ENCODE results near the gene GTF3C6.
"Not testable (repeated sequence)": the region's sequence is repeated elsewhere in the genome, so short reads cannot be mapped to it uniquely, and the experiment has no call there.

GTF3C6 gene

DNA sequence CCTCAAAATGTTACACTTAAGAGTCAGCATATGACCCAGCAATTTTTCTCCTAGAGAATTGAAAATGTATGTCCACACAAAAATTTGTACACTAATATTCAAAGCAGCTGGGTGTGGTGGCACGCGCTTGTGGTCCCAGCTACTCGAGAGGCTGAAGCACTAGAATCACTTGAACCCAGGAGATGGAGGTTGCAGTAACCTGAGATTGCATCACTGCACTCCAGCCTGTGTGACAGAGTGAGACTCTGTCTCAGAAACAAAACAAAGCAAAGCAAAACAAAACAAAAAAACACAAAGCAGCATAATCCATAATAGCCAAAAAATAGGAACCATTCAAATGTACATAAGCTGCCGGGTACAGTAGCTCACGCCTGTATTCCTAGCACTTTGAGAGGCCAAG lies 21.7 kb downstream of the GTF3C6 start:
- DNase-seq, result no peak

DNA sequence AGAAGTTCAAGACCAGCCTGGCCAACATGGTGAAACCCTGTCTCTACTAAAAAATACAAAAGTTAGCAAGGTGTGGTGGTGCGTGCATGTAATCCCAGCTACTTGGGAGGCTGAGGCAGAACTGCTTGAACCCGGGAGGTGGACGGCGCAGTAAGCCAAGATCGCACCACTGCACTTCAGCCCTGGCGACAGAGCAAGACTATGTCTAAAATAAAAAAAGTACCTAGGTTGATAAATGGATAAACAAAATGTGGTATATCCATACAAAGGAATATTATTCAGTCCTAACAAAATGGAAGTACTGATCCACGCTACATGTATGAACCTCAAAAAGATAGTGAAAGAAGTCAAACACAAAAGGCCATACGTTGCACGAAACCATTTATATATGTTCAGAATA lies 22.1 kb downstream of the GTF3C6 start:
- DNase-seq, result no peak

DNA sequence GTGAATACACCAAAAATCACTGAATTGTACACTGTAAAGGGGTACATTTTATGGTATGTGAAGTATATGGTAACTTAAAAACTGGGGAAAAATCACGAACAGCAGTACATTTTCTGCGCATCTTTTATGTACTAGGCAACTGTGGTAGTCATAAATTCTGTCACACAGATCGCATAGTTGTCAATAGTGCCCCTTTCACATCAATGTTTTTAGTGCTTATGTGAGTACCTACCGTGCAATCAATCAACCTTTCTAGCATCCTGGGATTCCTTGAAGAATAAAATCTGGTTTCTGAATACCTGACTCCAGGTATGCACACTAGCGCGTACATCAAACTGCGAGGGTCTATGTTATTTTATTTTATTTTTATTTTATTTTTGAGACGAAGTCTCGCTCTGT lies 22.7 kb downstream of the GTF3C6 start:
- DNase-seq, result no peak

DNA sequence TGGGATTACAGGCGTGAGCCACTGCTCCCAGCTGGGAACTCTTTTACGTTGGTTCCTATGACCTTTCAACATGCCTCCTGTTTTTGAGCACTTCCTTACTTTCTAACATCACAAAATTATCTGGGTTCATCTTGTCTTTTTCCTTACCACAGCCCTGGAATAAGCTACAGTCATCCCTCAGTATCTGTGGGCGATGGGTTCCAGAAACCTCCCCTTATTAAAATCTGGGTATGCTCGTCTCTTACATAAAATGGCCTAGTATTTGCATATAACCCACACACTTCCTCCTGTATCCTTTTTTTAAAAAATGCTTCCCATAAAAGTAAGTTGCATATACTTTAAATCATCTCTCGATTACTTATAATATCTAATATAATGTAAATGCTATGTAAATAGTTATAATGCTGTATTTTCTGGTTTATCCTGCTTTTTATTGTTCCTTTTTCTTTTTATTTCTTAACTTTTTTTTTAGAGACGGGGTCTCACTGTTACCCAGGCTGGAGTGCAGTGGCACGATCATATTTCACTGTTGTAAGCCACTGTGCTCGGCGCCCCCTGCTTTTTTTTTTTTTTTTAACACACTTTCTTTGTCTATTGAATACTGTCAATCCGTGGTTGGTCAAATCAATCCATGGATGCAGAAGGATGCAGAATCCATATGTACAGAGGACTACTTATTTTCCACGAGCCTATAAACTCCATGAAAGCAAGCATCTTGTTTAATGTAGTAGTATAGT lies 32.5 kb downstream of the GTF3C6 start:
- no peak for DNase-seq

DNA sequence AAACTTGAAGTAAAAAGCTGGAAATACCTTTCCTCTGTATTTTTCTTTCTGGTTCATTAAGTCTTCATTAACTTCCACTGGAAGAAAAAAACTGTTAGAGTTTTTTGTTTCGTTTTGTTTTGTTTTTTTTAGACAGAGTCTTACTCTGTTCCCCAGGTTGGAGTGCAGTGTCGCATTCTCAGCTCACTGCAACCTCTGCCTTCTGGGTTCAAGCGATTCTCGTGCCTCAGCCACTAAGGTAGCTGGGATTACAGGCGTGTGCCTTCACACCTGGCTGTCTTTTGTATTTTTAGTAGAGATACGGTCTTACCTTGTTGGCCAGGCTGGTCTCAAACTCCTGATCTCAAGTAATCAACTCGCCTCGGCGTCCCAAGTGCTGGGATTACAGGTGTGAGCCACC lies 38.2 kb downstream of the GTF3C6 start:
- no peak for DNase-seq

DNA sequence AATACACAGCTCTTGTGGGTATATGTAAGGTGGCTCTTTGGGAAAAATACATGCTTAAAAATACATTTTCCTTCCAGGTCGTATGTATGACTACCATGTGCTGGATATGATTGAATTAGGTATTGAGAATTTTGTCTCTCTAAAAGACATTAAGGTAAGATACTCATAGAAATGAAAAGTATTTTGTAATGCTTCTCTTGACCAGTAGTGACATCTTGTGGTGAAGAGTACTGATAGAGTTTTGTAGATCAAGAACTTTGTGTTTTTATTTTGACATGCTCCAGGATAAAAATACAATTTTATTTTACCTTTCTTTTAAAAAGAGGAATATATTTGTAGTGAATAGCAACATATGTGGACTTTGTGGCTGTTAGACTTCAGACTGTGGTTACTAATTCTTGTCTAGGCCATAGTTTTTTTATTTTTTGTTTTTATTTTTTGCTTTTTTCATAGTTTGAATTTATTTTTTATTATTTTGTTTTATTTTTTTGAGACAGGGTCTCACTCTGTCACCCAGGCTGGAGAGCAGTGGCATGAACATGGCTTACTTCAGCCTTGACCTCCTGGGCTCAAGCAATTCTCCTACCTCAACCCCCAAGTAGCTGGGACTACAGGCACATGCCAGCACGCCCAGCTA lies 41.2 kb downstream of the GTF3C6 start:
- no peak for DNase-seq

DNA sequence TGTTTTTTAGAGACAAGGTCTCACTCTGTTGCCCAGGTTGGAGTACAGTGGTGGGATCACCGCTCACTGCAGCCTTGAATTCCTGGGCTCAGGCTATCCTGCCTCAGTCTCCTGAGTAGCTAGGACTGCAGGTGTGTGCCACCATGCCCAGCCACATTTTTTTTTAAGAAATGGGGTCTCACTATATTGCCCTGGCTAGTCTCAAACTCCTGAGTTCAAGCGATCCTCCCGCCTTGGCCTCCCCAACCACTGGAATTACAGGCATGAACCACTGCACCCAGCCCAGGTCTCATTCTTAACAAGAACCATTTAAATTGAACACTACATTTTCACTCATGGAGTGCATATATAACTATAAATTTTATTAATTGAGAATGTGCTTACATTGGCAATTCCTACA lies 43.8 kb downstream of the GTF3C6 start:
- no peak for DNase-seq

DNA sequence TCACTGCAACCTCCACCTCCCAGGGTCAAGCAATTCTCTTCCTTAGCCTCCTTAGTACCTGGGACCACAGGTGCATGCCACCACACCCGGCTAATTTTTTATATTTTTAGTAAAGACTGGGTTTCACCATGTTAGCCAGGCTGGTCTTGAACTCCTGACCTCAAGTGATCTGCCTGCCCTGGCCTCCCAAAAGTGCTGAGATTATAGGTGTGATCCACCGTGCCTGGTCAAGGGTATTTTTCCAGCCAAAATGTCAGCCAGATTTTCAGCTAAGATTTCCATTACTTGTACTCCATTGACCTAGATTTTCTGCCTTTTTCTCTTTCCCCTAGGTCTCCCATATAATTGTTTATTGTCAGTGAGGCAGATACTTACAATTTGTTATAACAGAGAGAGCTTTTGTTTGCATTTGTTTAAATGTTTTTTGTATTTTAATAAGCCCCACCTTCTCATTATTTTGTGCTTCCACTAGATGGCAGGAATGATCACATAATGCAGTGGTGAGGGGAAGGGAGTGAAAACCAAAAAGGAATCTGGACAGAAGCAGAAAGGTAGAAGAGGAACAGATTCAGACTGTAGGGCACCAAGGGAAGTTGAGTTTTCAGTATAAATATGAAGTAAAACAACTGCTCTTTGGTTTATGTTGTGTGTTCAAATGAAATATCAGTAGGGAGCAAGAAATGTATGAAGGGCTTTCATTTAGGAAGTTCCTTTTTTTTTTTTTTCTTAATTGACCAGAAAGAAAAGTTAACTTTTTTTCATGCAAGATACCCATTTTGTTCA lies 53.0 kb downstream of the GTF3C6 start:
- DNase-seq, result no peak

DNA sequence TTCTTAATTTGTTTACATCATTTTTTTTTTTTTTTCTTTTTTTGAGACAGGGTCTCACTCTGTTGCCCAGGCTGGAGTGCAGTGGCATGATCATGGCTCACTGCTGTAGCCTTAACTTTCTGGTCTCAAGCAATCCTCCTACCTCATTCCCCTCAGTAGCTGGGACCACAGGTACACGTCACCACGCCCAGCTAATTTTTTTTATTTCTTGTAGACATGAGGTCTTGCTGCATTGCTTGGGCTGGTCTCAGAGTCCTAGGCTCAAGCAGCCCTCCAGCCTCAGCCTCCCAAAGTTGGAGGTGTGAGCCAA lies 53.6 kb downstream of the GTF3C6 start:
- no peak for DNase-seq

DNA sequence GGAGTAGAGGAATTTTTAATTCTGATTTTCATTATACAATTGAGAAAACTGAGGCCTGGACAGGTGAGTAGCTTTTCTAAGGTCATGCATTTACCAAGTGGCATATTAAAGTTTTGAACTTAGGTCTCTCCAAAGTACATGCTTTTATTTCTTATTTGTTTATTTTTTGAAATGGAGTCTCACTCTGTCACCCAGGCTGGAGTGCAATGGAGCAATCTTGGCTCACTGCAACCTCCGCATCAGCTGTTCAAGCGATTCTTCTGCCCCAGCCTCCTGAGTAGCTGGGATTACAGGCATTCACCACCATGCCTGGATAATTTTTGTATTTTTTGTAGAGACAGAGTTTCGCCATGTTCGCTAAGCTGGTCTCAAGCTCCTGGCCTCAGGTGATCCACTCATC lies 54.0 kb downstream of the GTF3C6 start:
- not testable (repeated sequence) for DNase-seq

DNA sequence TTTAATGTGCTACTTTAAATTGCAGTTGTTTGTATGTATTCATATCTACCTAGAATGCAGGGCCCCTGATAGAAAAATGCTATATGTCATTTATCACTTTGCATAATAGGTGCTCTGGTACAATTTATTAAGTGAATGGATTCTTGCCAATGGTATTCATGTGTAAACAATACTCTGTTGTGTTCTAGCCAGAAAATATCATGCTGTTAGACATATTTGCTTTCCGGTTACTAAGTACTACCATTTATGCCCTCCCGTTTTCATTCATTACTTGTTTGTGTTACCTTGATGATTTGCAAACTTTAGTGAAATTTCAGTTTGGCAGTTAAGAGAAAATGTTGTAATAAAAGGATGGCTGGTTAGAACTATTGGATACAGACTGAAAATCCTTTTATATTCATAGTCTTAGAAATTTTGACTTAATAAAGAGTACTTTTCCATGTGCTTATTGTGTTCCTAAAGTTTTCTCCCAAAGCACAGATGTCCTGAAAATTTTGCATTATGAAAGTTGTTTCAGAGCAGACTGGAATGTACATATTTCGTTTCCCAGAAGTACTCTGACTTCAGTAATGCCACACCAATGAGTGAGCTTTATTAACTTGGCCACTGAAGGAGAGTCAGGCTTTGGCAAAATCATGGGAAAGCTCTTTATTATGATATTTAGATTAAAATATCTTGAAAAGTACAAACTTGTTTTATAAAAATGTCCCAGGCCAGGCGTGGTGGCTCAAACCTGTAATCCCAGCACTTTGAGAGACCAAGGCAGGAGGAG lies 54.8 kb downstream of the GTF3C6 start:
- DNase-seq, result no peak

DNA sequence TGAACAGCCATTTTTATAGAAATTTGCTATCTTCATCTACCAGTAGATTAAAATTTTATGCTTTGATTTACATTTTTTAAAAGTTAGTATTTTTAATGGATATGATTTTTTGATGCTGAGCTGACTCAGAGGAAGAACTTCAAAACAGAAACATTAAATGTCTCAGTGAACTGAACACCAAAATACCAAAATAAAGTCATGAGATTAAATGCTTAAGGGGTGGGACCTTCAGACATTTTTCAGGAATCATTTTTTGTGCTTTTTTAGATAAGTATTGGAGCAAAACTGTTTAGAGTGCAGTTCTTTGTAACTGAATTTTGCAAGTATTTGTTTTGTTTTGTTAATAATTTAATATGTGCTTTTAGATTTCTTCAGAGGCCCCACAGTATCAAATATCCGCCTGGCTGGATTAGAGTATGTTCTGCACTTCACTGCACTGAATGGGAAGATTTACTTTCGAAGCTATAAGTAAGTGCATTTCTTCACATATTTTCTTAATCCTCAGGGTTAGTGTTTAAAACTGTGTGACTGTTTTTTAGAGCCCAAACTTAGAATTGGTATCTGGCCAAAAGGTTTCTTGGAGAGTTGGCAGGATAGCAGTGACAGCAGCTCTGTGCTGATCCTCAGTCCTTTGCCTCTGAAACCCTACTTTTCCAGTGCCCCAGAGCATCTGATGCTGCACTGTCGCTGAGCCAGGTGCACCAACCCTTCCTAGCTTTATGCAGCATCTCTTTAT lies 57.1 kb downstream of the GTF3C6 start:
- DNase-seq, result no peak

DNA sequence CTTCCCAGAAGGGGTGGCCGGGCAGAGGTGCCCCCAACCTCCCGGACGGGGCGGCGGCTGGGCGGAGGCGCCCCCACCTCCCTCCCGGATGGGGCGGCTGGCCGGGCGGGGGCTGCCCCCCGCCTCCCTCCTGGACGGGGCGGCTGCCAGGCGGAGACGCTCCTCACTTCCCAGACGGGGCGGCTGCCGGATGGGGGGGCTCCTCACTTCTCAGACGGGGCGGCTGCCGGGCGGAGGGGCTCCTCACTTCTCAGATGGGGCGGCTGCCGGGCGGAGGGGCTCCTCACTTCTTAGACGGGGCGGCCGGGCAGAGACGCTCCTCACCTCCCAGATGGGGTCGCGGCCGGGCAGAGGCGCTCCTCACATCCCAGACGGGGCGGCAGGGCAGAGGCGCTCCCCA lies 58.7 kb downstream of the GTF3C6 start:
- DNase-seq, result not testable (repeated sequence)

All from activated CD4-positive, CD25-positive, alpha-beta regulatory T cell (primary cell).